Right kidney (tissue), 1 donor: Measurements from ENCODE around the gene PYCARD.
"Not testable (repeated sequence)": the region's sequence is repeated elsewhere in the genome, so short reads cannot be mapped to it uniquely, and the experiment has no call there.

ENCODE experiments used
- DNase-seq: peaks from one replicate; pipeline ENCODE4 v3.0.0-alpha.2; 2016

PYCARD gene

DNA sequence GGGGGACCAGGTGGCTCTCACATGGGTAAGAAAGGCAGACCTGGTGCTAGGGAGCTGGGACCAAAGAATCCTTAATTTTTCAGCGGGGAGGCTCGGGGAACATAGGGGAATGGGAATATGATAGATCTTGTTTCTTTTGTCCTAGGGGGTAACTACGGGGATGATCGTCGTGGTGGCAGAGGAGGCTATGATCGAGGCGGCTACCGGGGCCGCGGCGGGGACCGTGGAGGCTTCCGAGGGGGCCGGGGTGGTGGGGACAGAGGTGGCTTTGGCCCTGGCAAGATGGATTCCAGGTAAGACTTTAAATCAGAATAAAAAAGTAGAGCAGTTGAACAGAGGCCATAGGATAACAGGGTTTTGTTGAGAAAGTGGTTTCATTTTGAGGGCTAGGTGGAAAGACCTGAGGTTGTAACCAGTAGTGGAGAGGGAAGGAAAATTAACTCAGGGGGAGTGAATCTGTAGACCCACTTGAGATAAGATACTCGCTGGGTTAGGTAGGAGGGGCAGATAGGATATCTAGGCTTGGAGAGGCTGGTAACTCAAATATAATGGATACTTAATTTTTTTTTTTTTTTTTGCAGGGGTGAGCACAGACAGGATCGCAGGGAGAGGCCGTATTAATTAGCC lies 11.6 kb downstream of the PYCARD start:
- DNase-seq: no peak

DNA sequence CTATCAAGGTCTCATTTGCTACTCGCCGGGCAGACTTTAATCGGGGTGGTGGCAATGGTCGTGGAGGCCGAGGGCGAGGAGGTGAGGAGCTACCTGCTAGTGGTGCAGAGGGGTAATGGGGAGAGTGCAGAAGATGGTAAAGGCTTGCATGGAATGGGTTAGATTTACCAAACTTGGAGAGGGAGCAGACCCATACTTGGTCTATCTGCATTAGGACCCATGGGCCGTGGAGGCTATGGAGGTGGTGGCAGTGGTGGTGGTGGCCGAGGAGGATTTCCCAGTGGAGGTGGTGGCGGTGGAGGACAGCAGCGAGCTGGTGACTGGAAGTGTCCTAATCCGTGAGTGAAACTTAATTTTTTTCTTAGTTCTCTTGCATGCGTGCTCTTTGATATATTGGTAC lies 12.5 kb downstream of the PYCARD start:
- no peak for DNase-seq

GRCh38 chr16:31189412-31189778 lies 13.2 kb downstream of the PYCARD start:
- no peak for DNase-seq

GRCh38 chr16:31188450-31189411 lies 13.8 kb downstream of the PYCARD start:
- no peak for DNase-seq

DNA sequence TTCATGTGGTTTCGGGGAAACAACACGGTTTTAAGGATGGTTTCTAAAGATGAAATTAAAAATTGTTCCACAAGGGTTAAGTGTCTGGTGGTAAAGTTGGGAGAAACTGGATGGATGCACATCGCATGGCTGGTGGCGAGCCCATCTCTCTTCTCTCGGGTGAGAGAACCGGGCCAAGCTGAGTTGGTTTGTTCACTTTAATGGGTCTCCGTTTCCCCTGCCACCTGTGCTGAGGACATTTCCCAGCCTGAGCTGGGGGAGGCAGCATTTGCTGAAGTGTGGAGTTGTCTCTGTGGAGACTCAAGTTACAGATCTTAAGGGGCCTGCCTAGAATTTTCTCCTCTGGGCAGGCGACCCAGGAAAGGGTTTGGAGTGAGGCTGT lies 14.8 kb downstream of the PYCARD start:
- no peak for DNase-seq

GRCh38 chr16:31186930-31187807 lies 15.4 kb downstream of the PYCARD start:
- no peak for DNase-seq

GRCh38 chr16:31186176-31186575 lies 16.4 kb downstream of the PYCARD start:
- DNase-seq: no peak

- DNase-seq: no peak
These were observed 17.2 kb downstream of the PYCARD start for GRCh38 chr16:31185339-31185738.

DNA sequence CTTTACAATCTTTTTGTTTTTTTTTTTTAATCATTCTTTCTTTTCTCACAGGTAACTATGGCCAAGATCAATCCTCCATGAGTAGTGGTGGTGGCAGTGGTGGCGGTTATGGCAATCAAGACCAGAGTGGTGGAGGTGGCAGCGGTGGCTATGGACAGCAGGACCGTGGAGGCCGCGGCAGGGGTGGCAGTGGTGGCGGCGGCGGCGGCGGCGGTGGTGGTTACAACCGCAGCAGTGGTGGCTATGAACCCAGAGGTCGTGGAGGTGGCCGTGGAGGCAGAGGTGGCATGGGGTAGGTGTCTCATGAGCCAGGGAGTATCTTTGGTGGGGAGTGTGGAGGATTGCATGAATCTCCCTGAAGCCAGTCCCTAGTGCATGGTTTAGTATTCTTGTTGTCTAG lies 17.7 kb downstream of the PYCARD start:
- no peak for DNase-seq

GRCh38 chr16:31183432-31184428 lies 18.8 kb downstream of the PYCARD start:
- no peak for DNase-seq

- no peak for DNase-seq
These were observed 20.2 kb downstream of the PYCARD start for GRCh38 chr16:31182391-31182790.

- peak; percentile 31 for DNase-seq
These were observed 21.3 kb downstream of the PYCARD start for GRCh38 chr16:31181102-31181830.

GRCh38 chr16:31179747-31180459 lies 22.7 kb downstream of the PYCARD start, which contains the start of gene FUS:
Gene FUS (plus strand): TSS chr16:31180139. CDS start chr16:31180215, 76 bp downstream.
- peak; percentile 100 for DNase-seq

DNA sequence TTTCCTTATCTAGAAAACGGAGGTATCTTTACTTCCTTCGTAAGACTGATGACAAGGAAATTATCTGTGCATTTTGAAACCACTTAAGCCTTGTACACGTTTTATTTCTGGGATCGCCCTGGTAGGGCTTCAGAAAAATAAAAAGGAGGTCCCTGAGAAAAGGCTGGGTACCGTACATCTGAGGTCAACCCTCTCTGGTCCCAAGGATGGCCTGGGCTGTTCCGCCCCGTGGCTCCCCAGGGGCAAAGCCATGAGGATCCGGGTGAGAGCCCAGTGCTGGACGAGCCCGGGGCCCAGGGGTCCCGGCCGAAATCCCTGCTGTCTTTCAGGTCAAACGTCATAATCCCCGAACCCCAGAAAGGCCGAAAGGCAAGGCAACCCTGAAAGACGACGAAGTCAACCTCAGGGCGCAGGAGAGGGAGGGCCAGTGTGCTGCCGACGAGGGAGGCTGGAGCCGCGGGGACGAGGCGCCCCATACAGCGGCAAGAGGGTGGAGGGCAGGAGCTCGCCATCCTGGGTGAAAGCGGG lies 23.3 kb downstream of the PYCARD start:
- no peak for DNase-seq

GRCh38 chr16:31177136-31177535 lies 25.4 kb downstream of the PYCARD start:
- no peak for DNase-seq

DNA sequence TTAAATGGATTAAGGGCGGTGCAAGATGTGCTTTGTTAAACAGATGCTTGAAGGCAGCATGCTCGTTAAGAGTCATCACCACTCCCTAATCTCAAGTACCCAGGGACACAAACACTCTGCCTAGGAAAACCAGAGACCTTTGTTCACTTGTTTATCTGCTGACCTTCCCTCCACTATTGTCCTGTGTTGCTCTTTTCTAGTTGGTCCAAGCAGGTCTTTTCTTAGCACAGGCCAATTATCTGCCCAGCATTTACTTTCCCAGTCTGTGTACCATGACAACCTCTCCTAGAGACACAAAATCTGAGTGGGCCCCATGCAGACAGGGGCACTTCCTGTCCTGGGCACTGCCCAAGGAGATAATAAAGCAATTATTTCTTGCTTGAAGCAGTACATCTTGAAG lies 32.5 kb downstream of the PYCARD start:
- DNase-seq: not testable (repeated sequence)

- no peak for DNase-seq
These were observed 33.7 kb downstream of the PYCARD start for GRCh38 chr16:31168848-31169247.

GRCh38 chr16:31167315-31167714 lies 35.2 kb downstream of the PYCARD start:
- DNase-seq: no peak

DNA sequence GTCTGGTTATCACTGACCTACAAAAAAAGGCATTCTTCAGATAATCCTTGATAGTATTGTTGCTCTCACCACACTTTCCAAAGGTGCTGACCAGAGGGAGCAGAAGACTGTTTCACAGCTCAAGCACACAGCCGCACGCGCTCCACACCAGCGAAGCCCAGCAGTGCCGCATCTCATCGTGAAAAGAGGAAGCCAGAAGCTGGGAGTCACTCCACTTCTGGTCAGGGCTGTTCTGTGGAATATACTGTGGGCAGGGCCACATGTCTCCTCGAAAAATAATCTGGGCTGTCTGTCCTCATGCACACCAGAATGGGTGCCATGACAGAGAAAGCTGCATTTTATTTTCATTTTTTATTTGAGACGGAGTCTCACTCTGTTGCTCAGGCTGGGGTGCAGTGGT lies 45.4 kb downstream of the PYCARD start:
- DNase-seq: no peak
